ENCODE measurements around the gene NCEH1. TPM values are rescaled to one million over a fixed set of nuclear protein-coding genes. Genes with fewer than 3 reads are reported as not detected.

The NCEH1 gene
- total RNA-seq, 4 donors from 2014 or later, result 4.5 to 9.3 (median 6.1) TPM

DNA sequence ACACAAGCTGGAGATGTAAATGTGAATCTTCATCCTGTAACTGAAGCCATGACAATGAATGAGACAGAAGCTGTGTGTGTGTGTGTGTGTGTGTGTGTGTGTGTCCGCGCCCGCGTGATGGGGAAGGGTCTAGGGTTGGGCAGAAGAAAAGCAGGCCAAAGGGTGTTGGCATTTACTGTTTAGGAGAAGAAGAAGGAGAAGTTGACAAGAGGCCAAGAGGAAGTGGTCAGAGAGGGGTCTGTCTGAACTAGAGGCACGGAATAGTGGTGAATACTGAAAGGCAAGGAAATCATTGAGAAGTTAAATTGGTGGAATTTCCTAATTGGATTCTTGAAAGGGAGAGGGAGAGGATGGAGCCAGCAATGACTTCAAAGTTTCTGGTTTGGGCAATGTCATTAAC, 5.6 kb upstream of the NCEH1 start:
- Histone ChIP-seq H3K36me3 (no peaks in the 10 kb centered on the region), H3K9me3 (peaks cover 0 to 11% (median 0%) of the 10 kb centered on the region in 3 donors), H3K4me1 (no peaks in the 10 kb centered on the region), H3K27me3 (no peaks in the 10 kb centered on the region), H3K27ac (no peak overlapping the region), H3K4me3 (no peak overlapping the region)
- ATAC-seq, result peak; percentile 77
- TF ChIP-seq POLR2A (IDR thresholded peaks at IDR 0.05) (no peak), POLR2AphosphoS5 (IDR thresholded peaks at IDR 0.05) (no peak), EP300 (IDR thresholded peaks at IDR 0.05) (no peak)
- TF ChIP-seq, protein P1, sequence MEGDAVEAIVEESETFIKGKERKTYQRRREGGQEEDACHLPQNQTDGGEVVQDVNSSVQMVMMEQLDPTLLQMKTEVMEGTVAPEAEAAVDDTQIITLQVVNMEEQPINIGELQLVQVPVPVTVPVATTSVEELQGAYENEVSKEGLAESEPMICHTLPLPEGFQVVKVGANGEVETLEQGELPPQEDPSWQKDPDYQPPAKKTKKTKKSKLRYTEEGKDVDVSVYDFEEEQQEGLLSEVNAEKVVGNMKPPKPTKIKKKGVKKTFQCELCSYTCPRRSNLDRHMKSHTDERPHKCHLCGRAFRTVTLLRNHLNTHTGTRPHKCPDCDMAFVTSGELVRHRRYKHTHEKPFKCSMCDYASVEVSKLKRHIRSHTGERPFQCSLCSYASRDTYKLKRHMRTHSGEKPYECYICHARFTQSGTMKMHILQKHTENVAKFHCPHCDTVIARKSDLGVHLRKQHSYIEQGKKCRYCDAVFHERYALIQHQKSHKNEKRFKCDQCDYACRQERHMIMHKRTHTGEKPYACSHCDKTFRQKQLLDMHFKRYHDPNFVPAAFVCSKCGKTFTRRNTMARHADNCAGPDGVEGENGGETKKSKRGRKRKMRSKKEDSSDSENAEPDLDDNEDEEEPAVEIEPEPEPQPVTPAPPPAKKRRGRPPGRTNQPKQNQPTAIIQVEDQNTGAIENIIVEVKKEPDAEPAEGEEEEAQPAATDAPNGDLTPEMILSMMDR (IDR thresholded peaks at IDR 0.05), result no peak
- WGBS, 2 donors (ENCODE audit: low coverage in 1 of 2), result 46 to 63% methylated on average over 5 of the region's 5 CpGs

DNA sequence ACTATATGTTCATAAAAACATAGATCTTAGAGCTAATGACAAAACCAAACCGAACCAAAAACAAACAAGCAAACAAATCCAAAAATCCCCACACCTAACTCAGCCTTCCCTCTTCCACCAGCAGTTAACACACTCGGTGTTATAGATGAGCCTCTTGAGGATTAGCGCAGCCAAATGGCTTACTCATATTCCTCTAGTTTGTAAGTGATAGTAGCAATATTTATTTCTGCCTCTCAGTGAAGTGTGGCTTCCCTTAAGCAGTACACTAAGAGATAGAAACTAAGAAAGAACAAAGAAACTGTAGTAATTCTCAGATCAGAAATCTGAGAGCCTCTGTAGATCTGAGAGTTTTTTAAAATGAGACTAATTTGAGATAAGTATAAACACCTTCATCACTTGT, 2.4 kb upstream of the NCEH1 start:
- Histone ChIP-seq H3K36me3 (no peaks in the 10 kb centered on the region), H3K9me3 (no peaks in the 10 kb centered on the region), H3K27me3 (no peaks in the 10 kb centered on the region), H3K4me1 (peaks cover 0 to 19% (median 6%) of the 10 kb centered on the region in 3 donors), H3K27ac (no peak overlapping the region), H3K4me3 (no peak overlapping the region)
- TF ChIP-seq POLR2A (IDR thresholded peaks at IDR 0.05), result no peak
- TF ChIP-seq EP300 (IDR thresholded peaks at IDR 0.05), result no peak
- no peak for TF ChIP-seq POLR2AphosphoS5 (IDR thresholded peaks at IDR 0.05)
- TF ChIP-seq, protein P1 (IDR thresholded peaks at IDR 0.05), result no peak
- no peak for ATAC-seq
- 46 to 51% methylated on average over 2 to 3 of the region's 3 CpGs for WGBS, 2 donors (ENCODE audit: low coverage in 1 of 2)

DNA sequence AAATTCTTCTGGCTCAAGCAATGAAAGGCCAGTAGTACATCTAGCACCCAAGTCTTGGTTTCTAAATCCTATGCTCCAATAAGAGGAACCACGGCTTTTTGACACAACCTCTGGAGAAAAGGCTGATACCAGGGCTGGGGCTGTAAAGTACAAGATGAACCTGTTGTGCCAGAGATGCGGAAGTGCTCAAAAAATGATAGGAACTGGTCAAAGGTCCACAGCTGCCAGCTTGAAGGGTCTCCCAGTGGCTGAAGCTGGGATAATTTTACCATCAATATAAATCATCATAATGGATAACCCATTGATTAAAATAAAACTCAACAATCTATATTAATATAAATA, 558 bp upstream of the NCEH1 start:
- Histone ChIP-seq H3K27ac (peak overlapping the region; percentile 66 to 95 (median 90)), H3K36me3 (no peaks in the 10 kb centered on the region), H3K4me3 (peak overlapping the region; percentile 60 to 61), H3K4me1 (peaks cover 0 to 22% (median 6%) of the 10 kb centered on the region in 3 donors), H3K9me3 (no peaks in the 10 kb centered on the region), H3K27me3 (no peaks in the 10 kb centered on the region)
- TF ChIP-seq POLR2AphosphoS5 (IDR thresholded peaks at IDR 0.05) (no peak), EP300 (IDR thresholded peaks at IDR 0.05) (no peak), POLR2A (IDR thresholded peaks at IDR 0.05) (no peak)
- TF ChIP-seq, protein P1 (IDR thresholded peaks at IDR 0.05), result no peak
- ATAC-seq, result peak; percentile 49
- whole genome bisulfite sequencing, 2 donors (ENCODE audit: low coverage in 1 of 2), result 17 to 67% methylated on average over 1 of the region's 2 CpGs

DNA sequence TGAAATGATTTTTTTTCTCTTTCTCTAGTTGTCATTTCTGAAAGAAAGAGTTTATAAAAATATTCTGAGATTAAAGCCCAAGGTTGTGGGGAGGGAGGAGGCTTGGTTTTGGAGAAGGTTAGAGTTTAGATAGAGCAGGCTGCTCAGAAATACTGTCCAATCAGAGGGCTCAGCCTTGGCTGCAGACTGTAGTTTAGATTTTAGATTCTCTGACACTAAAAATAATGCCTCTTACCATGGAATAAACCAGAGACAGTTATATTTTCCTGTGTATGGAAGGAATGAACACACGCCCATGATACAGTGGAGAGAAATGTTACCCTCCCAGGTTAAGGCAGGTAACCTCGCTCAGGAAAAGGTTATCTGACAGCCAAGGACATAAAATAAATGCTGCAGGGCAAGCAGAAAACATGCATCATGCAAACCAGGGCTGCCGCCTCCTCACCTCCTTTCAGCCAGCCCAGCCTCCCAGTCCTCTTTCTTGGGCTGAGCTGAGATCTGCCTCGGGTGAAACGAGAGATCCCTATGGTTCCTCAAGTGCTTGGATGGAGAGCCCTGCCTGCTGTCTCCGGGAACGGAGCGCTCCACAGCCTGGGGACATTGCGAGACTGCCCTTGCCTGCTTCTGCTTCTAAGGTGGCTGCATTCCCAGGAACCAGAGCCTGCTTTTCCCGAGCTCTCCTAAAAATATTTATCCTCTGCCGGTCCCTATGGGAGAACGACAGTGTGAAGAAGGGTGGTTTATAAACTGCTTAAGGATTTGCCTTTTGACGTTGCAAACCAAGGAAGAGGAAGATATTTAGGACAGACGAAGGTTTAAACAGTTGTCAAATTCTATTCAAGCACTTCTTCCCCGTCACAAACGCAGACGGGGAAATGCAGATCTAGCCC, 848 bp downstream of the NCEH1 start:
- no peaks in the 10 kb centered on the region for H3K9me3 ChIP-seq
- H3K4me3 ChIP-seq, result peak overlapping the region; percentile 60 to 61
- peak; percentile 50 for ATAC-seq
- H3K4me1 ChIP-seq, result peaks cover 0 to 22% (median 6%) of the 10 kb centered on the region in 3 donors
- H3K27me3 ChIP-seq, result no peaks in the 10 kb centered on the region
- 1 to 3% methylated on average over 8 to 11 of the region's 17 CpGs for WGBS, 2 donors (ENCODE audit: low coverage in 1 of 2)
- H3K36me3 ChIP-seq, result no peaks in the 10 kb centered on the region
- peak overlapping the region; percentile 66 to 95 (median 90) for H3K27ac ChIP-seq
- TF ChIP-seq EP300 (IDR thresholded peaks at IDR 0.05) (no peak), POLR2A (IDR thresholded peaks at IDR 0.05) (no peak), POLR2AphosphoS5 (IDR thresholded peaks at IDR 0.05) (no peak)
- TF ChIP-seq, protein P1 (IDR thresholded peaks at IDR 0.05), result no peak
